CD4-positive, alpha-beta T cell treated with Interleukin-4 for 4 hours (primary cell): ENCODE results near the gene ZMAT2.
"Not testable (repeated sequence)": the region's sequence is repeated elsewhere in the genome, so short reads cannot be mapped to it uniquely, and the experiment has no call there.

Experiments
- DNase-seq: peaks from one replicate; pipeline ENCODE4 v3.0.0-alpha.2; 2020

The ZMAT2 gene

GRCh38 chr5:140710899-140711552, 10.8 kb downstream of the ZMAT2 start:
- DNase-seq: peak; percentile 97

- no peak for DNase-seq
Measured at GRCh38 chr5:140711794-140712193, 11.5 kb downstream of the ZMAT2 start.

- DNase-seq: no peak
Measured at GRCh38 chr5:140713562-140714094, 13.4 kb downstream of the ZMAT2 start.

GRCh38 chr5:140716238-140716637, 16.0 kb downstream of the ZMAT2 start:
- not testable (repeated sequence) for DNase-seq

- DNase-seq: no peak
Measured at GRCh38 chr5:140718266-140718592, 18.0 kb downstream of the ZMAT2 start.

GRCh38 chr5:140720738-140721137, 20.5 kb downstream of the ZMAT2 start:
- not testable (repeated sequence) for DNase-seq

- not testable (repeated sequence) for DNase-seq
Measured at GRCh38 chr5:140721395-140721794, 21.1 kb downstream of the ZMAT2 start.

- peak; percentile 59 for DNase-seq
Measured at GRCh38 chr5:140725799-140726471, 25.7 kb downstream of the ZMAT2 start.

GRCh38 chr5:140733098-140733497, 32.9 kb downstream of the ZMAT2 start:
- DNase-seq: no peak

GRCh38 chr5:140734354-140734753, 34.1 kb downstream of the ZMAT2 start:
- no peak for DNase-seq

GRCh38 chr5:140737486-140737885, 37.2 kb downstream of the ZMAT2 start:
- no peak for DNase-seq

GRCh38 chr5:140741967-140742366, 41.7 kb downstream of the ZMAT2 start:
- no peak for DNase-seq

GRCh38 chr5:140753561-140753960, 53.3 kb downstream of the ZMAT2 start:
- no peak for DNase-seq
